ENCODE measurements around the gene TRIM77. TPM values are rescaled to one million over a fixed set of nuclear protein-coding genes. Genes with fewer than 3 reads are reported as not detected.
A peak's percentile ranks its signal among the peaks of the same experiment; 100 is the strongest.
"Not testable (repeated sequence)": the region's sequence is repeated elsewhere in the genome, so short reads cannot be mapped to it uniquely, and the experiment has no call there.

The TRIM77 gene
- total RNA-seq, 6 experiments from 2014 or later: not detected

DNA sequence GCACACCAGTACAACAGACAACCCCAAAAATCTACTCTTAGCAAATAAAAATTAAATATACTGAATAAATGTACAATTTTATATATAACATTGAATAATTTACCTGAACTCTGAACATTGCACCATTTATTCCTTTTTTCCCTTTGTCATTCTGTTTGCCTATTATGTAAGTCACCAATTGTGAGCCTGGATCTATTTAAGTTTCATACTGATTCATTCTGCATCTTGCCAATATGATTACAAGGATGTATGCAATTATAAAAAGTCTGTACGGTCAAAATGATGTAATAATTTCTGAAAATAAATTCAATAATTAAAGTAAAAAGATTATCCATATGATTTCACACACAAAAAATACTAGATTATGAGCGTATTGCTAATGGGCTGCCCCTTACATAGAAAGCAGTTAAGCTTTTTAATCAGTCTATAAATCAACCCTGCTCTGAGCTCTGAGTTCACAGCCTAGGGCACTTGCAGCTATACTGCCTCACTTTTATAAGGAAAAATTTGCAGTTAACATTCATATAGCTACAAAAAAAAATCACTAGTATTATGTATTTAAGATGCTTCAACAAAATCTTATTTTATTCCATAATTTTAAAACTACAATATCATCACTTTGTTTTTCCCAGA lies 14.9 kb downstream of the TRIM77 start:
- DNase-seq; intact Hi-C loops (cut with DNase I); H3K4me3 ChIP-seq; H3K27ac ChIP-seq; H3K4me1 ChIP-seq; H3K36me3 ChIP-seq; H3K27me3 ChIP-seq; ATAC-seq; H3K9me3 ChIP-seq: not testable (repeated sequence)
- WGBS (ENCODE audit: insufficient coverage, low coverage, low lambda C conversion rate, missing lambda C conversion rate): 60% methylated on average over 2 of the region's 2 CpGs

DNA sequence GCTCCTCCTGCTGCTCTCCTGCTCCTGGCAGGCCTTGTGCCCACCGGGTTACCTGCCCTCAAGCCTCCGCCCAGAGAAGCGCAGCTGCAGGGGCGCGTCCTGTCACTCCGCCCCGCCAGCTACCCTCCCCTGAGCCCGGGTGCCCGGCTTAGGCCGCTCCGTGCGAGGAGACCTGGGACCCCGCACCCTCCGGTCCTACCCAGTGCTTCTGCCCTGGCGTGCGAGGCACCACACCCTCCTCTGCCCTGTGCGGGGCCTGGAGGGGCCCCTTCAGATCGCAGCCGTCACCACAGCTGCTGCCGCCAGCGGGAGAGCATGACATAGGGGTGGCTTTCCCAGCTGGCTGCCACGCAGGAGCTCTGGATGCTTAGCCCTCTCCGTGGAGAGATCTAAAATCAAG lies 20.1 kb downstream of the TRIM77 start:
- H3K27me3 ChIP-seq; intact Hi-C loops (cut with DNase I); DNase-seq; H3K27ac ChIP-seq; H3K4me3 ChIP-seq; H3K4me1 ChIP-seq; H3K9me3 ChIP-seq; H3K36me3 ChIP-seq: not testable (repeated sequence)
- peak in 1 of 4 donors; percentile 39 for ATAC-seq
- no CpG with 5 or more reads among the region's 23 CpGs for WGBS (ENCODE audit: insufficient coverage, low coverage, low lambda C conversion rate, missing lambda C conversion rate)

DNA sequence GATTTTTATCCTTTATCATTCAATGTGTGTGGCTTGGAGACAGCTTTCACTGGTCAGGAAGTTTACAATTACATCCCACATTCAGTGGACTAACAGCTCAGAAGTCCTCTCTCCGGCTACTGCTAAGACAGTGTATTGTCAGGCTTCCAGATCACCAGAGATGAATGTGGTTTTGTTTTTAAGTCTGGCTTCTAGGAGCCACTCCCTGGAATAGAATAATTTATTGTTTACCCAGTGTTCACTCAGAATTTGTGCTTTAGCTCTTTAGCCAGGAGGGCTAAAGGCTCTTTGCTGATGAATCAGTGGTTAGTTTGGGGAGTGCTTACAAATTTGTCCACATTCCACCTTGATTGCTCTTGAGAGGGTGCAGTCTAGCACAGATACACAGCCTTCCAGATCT lies 26.5 kb downstream of the TRIM77 start:
- intact Hi-C loops (cut with DNase I): no loop called here
- H3K27ac ChIP-seq: no peak overlapping the region
- ATAC-seq (no peak), DNase-seq (no peak)
- no peak overlapping the region for H3K4me3 ChIP-seq
- H3K27me3 ChIP-seq: no peaks in the 10 kb centered on the region
- TF ChIP-seq, protein P1, sequence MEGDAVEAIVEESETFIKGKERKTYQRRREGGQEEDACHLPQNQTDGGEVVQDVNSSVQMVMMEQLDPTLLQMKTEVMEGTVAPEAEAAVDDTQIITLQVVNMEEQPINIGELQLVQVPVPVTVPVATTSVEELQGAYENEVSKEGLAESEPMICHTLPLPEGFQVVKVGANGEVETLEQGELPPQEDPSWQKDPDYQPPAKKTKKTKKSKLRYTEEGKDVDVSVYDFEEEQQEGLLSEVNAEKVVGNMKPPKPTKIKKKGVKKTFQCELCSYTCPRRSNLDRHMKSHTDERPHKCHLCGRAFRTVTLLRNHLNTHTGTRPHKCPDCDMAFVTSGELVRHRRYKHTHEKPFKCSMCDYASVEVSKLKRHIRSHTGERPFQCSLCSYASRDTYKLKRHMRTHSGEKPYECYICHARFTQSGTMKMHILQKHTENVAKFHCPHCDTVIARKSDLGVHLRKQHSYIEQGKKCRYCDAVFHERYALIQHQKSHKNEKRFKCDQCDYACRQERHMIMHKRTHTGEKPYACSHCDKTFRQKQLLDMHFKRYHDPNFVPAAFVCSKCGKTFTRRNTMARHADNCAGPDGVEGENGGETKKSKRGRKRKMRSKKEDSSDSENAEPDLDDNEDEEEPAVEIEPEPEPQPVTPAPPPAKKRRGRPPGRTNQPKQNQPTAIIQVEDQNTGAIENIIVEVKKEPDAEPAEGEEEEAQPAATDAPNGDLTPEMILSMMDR (IDR thresholded peaks at IDR 0.05): no peak
- TF ChIP-seq POLR2A (IDR thresholded peaks at IDR 0.05): no peak
- no peaks in the 10 kb centered on the region for H3K36me3 ChIP-seq
- H3K9me3 ChIP-seq: no peaks in the 10 kb centered on the region
- WGBS (ENCODE audit: insufficient coverage, low coverage, low lambda C conversion rate, missing lambda C conversion rate): 57% methylated on average over 1 of the region's 1 CpG
- H3K4me1 ChIP-seq: no peaks in the 10 kb centered on the region

DNA sequence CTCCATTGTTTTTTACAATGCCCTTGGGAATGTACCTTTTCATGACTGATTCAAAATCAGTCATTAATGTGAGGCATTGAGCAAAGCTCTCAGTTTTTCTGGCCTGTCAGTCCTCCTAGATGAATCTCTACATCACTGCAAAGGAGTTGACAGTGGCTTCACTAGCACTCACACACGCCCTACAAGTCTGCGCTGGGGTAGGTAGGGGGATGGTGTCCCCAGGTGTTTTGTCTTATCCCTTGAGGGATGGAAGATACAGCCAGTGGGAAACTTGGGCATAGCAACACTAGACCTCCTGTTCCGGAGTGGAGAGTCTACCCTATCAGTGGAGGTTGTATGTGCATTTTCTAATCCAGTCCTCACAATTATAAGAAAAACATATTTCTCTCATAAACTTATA lies 27.0 kb downstream of the TRIM77 start:
- no peaks in the 10 kb centered on the region for H3K27me3 ChIP-seq
- H3K9me3 ChIP-seq: no peaks in the 10 kb centered on the region
- no peaks in the 10 kb centered on the region for H3K36me3 ChIP-seq
- TF ChIP-seq, protein P1 (IDR thresholded peaks at IDR 0.05): no peak
- no peak for TF ChIP-seq POLR2A (IDR thresholded peaks at IDR 0.05)
- no peaks in the 10 kb centered on the region for H3K4me1 ChIP-seq
- WGBS (ENCODE audit: insufficient coverage, low coverage, low lambda C conversion rate, missing lambda C conversion rate): 92% methylated on average over 3 of the region's 3 CpGs
- intact Hi-C loops (cut with DNase I): no loop called here
- H3K4me3 ChIP-seq: no peak overlapping the region
- no peak overlapping the region for H3K27ac ChIP-seq
- no peak for DNase-seq
- no peak for ATAC-seq

DNA sequence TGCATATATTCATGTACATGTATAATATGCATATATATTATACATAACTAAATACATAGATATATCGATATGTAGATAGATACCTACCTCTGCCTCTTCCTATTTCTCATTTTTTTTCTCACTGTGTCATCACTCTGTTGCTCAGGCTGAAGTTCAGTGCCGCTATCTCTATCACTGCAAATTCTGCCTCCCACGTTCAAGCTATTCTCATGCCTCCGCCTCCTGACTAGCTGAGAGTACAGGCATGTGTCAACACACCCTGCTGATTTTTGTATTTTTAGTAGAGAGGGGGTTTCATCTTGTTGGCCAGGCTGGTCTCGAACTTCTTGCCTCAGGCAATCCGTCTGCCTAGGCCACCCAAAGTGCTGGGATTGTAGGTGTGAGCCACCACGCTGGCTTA lies 31.3 kb downstream of the TRIM77 start:
- ATAC-seq; H3K4me1 ChIP-seq; H3K27me3 ChIP-seq; H3K9me3 ChIP-seq; H3K36me3 ChIP-seq; H3K4me3 ChIP-seq; H3K27ac ChIP-seq; DNase-seq; intact Hi-C loops (cut with DNase I): not testable (repeated sequence)
- 66% methylated on average over 7 of the region's 7 CpGs for WGBS (ENCODE audit: insufficient coverage, low coverage, low lambda C conversion rate, missing lambda C conversion rate)

DNA sequence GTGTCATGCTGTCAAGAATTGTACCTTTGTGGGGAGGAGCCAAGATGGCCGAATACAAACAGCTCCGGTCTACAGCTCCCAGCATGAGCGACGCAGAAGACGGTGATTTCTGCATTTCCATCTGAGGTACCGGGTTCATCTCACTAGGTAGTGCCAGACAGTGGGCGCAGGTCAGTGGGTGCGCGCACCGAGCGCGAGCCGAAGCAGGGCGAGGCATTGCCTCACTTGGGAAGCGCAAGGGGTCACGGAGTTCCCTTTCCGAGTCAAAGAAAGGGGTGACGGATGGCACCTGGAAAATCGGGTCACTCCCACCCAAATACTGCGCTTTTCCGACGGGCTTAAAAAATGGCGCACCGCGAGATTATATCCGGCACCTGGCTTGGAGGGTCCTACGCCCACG lies 34.1 kb downstream of the TRIM77 start:
- H3K27ac ChIP-seq; H3K36me3 ChIP-seq; intact Hi-C loops (cut with DNase I); H3K9me3 ChIP-seq; ATAC-seq; DNase-seq; H3K27me3 ChIP-seq; H3K4me1 ChIP-seq; H3K4me3 ChIP-seq: not testable (repeated sequence)
- WGBS (ENCODE audit: insufficient coverage, low coverage, low lambda C conversion rate, missing lambda C conversion rate): 93% methylated on average over 6 of the region's 28 CpGs

DNA sequence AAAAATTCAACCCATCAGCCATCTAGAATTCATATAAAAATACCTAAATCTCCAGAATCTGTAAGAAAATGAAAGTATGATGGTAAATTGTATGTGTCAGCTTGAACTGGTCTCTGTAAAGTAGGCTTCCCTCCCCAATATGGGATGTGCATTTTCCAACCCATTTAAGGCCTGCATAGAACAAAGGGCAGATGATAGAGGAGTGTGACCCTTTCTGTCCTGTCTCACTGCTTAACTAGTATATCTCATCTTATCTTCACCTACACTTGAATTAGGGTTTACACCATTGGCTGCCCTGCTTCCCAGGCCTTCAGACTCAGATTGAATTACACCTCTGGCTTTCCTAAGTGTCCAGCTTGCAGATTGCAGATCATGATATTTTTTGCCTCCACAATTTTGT lies 40.7 kb downstream of the TRIM77 start:
- ATAC-seq; H3K9me3 ChIP-seq; H3K4me3 ChIP-seq; DNase-seq; H3K36me3 ChIP-seq; H3K27ac ChIP-seq; H3K4me1 ChIP-seq; H3K27me3 ChIP-seq; intact Hi-C loops (cut with DNase I): not testable (repeated sequence)

Small RNA genes lying within 50 kb of the gene (small RNA-seq; reads per million reads assigned to genes)
- 0 reads per million in 2 experiments for gene AP003122.3

Other genes with a start within 250 kb of the TRIM77 start
- gene NOX4, start 218.9 kb upstream of the TRIM77 start, total RNA-seq: under 1 TPM in 5 of 6 experiments, not detected in 1; 0.18 to 0.62 (median 0.20) TPM
- gene TRIM49, start 98.3 kb downstream of the TRIM77 start, total RNA-seq: not detected
- not detected for gene TRIM64B, start 168.2 kb downstream of the TRIM77 start, total RNA-seq
- gene TRIM49D1, start 211.9 kb downstream of the TRIM77 start, total RNA-seq: not detected
- not detected for gene TRIM49D2, start 213.8 kb downstream of the TRIM77 start, total RNA-seq

Data from right lobe of liver (tissue), 6 donors.